Measurements from ENCODE around the gene ADIRF.
"Not testable (repeated sequence)": the region's sequence is repeated elsewhere in the genome, so short reads cannot be mapped to it uniquely, and the experiment has no call there.

ADIRF gene

GRCh38 chr10:86981716-86982115 lies 13.4 kb downstream of the ADIRF start:
- H3K4me3 ChIP-seq (replicated peaks; ENCODE audit: low read depth, low read length), result no peak overlapping the region
- TF ChIP-seq, protein P1, sequence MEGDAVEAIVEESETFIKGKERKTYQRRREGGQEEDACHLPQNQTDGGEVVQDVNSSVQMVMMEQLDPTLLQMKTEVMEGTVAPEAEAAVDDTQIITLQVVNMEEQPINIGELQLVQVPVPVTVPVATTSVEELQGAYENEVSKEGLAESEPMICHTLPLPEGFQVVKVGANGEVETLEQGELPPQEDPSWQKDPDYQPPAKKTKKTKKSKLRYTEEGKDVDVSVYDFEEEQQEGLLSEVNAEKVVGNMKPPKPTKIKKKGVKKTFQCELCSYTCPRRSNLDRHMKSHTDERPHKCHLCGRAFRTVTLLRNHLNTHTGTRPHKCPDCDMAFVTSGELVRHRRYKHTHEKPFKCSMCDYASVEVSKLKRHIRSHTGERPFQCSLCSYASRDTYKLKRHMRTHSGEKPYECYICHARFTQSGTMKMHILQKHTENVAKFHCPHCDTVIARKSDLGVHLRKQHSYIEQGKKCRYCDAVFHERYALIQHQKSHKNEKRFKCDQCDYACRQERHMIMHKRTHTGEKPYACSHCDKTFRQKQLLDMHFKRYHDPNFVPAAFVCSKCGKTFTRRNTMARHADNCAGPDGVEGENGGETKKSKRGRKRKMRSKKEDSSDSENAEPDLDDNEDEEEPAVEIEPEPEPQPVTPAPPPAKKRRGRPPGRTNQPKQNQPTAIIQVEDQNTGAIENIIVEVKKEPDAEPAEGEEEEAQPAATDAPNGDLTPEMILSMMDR (IDR thresholded peaks at IDR 0.05; ENCODE audit: low read depth, low read length, missing control alignments), result no peak
- no peak for DNase-seq (ENCODE audit: extremely low read depth, low read depth)

GRCh38 chr10:86984498-86984897 lies 16.2 kb downstream of the ADIRF start:
- not testable (repeated sequence) for DNase-seq (ENCODE audit: extremely low read depth, low read depth); H3K4me3 ChIP-seq (replicated peaks; ENCODE audit: low read depth, low read length)

- TF ChIP-seq, protein P1 (IDR thresholded peaks at IDR 0.05; ENCODE audit: low read depth, low read length, missing control alignments), result no peak
- no peak for DNase-seq (ENCODE audit: extremely low read depth, low read depth)
- H3K4me3 ChIP-seq (replicated peaks; ENCODE audit: low read depth, low read length), result no peak overlapping the region
Observed at GRCh38 chr10:86988520-86988919, 20.2 kb downstream of the ADIRF start.

DNA sequence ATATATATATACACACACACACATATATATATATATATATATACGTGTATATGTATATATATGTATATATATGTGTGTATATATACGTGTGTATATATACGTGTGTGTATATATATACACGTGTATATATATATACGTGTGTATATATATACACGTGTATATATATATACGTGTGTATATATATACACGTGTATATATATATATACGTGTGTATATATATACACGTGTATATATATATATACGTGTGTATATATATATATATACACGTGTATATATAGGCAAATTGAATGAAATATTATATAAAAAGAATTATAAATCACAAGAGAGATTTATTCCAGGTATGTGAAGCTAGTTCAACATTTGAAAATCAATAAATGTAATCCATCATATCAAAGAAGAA lies 23.1 kb downstream of the ADIRF start:
- not testable (repeated sequence) for DNase-seq (ENCODE audit: extremely low read depth, low read depth); H3K4me3 ChIP-seq (replicated peaks; ENCODE audit: low read depth, low read length)

GRCh38 chr10:86992456-86992855 lies 24.2 kb downstream of the ADIRF start:
- DNase-seq (ENCODE audit: extremely low read depth, low read depth), result no peak
- H3K4me3 ChIP-seq (replicated peaks; ENCODE audit: low read depth, low read length), result no peak overlapping the region
- TF ChIP-seq, protein P1 (IDR thresholded peaks at IDR 0.05; ENCODE audit: low read depth, low read length, missing control alignments), result no peak

DNA sequence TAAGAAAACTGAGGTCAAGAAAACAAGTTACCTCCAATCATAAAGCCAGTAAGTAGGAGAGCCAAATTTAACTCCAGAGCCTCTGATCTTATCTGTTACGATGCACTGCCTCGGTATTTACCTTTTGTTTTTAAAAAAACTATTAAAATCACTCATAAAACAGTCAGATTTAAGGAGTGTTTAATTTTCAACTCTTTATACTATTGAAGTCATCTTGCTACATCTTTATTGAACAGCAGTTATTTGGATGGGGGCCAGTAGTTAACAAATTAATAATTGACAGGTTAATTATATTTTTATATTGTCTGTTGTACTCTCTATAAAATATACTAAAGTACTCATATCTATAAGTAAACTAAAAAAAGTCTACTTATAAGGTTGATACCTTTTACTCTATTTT lies 24.6 kb downstream of the ADIRF start:
- no peak for DNase-seq (ENCODE audit: extremely low read depth, low read depth)
- no peak overlapping the region for H3K4me3 ChIP-seq (replicated peaks; ENCODE audit: low read depth, low read length)
- TF ChIP-seq, protein P1 (IDR thresholded peaks at IDR 0.05; ENCODE audit: low read depth, low read length, missing control alignments), result no peak

DNA sequence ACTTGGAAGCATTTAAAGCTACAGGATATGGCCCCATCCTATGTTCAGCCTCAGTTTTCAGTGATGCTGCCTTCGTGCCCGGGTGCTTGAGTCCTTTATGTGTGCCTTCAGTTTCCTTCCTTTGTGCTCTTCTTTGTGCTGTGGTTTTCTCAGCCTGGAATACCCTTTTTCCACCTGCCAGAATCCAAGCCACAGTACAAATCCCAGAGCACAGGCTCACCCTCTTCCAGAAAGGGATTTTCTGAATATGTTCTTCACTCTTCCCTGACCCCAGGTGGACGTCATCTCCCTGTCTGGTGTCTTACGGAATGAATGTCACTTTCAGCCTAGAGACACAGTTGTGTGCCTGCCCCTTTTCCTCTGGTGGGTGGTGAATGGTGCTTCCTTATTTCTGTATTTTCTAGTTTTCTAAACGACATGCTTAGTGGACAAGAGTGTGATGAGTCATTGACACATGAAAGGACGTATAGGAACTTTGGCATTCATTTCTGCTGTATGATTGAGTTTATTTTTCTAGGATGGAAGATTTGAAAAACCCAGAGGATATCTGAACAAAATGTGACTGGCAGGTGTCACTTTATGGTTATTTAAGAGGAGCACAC lies 31.6 kb downstream of the ADIRF start:
- not testable (repeated sequence) for DNase-seq (ENCODE audit: extremely low read depth, low read depth); H3K4me3 ChIP-seq (replicated peaks; ENCODE audit: low read depth, low read length)

GRCh38 chr10:87000491-87000890 lies 32.2 kb downstream of the ADIRF start:
- TF ChIP-seq, protein P1 (IDR thresholded peaks at IDR 0.05; ENCODE audit: low read depth, low read length, missing control alignments), result no peak
- H3K4me3 ChIP-seq (replicated peaks; ENCODE audit: low read depth, low read length), result no peak overlapping the region
- no peak for DNase-seq (ENCODE audit: extremely low read depth, low read depth)

DNA sequence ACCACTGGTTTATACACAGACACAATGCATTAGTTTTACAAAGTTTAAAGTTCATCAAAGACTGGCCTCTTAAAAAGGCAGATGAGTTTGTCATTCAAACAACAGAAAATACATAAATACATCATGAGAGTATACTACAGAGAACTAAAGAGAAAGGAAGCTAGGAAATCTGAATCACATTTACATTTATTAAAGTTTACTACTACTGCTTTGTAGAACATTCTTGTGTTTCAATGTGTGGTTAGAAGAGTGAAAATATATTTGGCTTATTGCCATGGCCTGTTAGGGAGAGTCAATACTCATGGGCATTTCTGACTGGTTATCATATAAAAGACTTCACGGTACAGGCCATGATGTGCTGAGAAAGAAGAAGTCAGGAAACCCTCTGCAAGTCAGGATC lies 38.8 kb downstream of the ADIRF start:
- not testable (repeated sequence) for H3K4me3 ChIP-seq (replicated peaks; ENCODE audit: low read depth, low read length); DNase-seq (ENCODE audit: extremely low read depth, low read depth)

GRCh38 chr10:87007674-87008073 lies 39.4 kb downstream of the ADIRF start:
- not testable (repeated sequence) for H3K4me3 ChIP-seq (replicated peaks; ENCODE audit: low read depth, low read length); DNase-seq (ENCODE audit: extremely low read depth, low read depth)

GRCh38 chr10:87008303-87008702 lies 40.0 kb downstream of the ADIRF start:
- not testable (repeated sequence) for DNase-seq (ENCODE audit: extremely low read depth, low read depth); H3K4me3 ChIP-seq (replicated peaks; ENCODE audit: low read depth, low read length)

DNA sequence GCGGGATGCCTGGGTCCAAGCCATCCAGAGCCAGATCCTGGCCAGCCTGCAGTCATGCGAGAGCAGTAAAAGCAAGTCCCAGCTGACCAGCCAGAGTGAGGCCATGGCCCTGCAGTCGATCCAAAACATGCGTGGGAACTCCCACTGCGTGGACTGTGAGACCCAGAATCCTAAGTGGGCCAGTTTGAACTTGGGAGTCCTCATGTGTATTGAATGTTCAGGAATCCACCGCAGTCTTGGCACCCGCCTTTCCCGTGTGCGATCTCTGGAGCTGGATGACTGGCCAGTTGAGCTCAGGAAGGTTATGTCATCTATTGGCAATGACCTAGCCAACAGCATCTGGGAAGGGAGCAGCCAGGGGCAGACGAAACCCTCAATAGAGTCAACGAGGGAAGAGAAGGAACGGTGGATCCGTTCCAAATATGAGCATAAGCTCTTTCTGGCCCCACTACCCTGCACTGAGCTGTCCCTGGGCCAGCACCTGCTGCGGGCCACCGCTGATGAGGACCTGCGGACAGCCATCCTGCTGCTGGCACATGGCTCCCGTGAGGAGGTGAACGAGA lies 40.9 kb downstream of the ADIRF start:
- DNase-seq (ENCODE audit: extremely low read depth, low read depth); H3K4me3 ChIP-seq (replicated peaks; ENCODE audit: low read depth, low read length): not testable (repeated sequence)

GRCh38 chr10:87013528-87013927 lies 45.2 kb downstream of the ADIRF start:
- H3K4me3 ChIP-seq (replicated peaks; ENCODE audit: low read depth, low read length); DNase-seq (ENCODE audit: extremely low read depth, low read depth): not testable (repeated sequence)
